HG02970 (cell line): Measurements from ENCODE around the gene HLA-DMB.
A peak's percentile ranks its signal among the peaks of the same experiment; 100 is the strongest.
"Not testable (repeated sequence)": the region's sequence is repeated elsewhere in the genome, so short reads cannot be mapped to it uniquely, and the experiment has no call there.

Experiments used
- ATAC-seq: cut with Tn5 transposase; IDR thresholded peaks from one replicate; pipeline ENCODE4 v1.9.1; 2021; ENCODE audit warnings: mild to moderate bottlenecking, moderate library complexity, moderate number of reproducible peaks; ENCODE audit not compliant: unreplicated experiment, low FRiP score

Gene HLA-DMB

GRCh38 chr6:32952817-32953739 is 12.2 kb upstream of the HLA-DMB start, which contains the start of gene HLA-DMA:
Gene HLA-DMA, minus strand, starts transcription at chr6:32953097. Its CDS starts 61 bp downstream, at chr6:32953036.
- peak; percentile 81 for ATAC-seq

GRCh38 chr6:32950449-32950848 is 9.6 kb upstream of the HLA-DMB start:
- no peak for ATAC-seq

DNA sequence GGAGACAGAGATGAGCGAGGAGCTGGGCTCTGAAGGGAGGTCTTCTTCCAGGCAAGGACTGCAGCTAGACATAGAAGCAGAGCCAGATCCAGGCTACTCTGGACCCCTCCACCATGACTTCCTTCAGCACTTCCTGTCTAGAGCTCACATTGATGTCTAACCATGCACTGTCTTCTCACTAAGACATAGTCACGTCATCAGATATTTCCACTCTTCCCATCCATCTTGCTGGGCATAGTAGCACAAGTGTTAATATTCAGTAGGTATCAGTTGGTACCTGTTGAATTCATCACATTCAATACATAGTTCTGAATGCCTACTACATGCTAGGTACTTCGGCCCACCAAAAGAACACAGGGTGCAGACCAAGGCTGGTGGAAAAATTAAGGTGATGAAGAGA is 9.2 kb upstream of the HLA-DMB start:
- ATAC-seq, result no peak

GRCh38 chr6:32949113-32949512 is 8.3 kb upstream of the HLA-DMB start:
- no peak for ATAC-seq

- ATAC-seq, result no peak
These were observed 7.0 kb upstream of the HLA-DMB start for GRCh38 chr6:32947552-32948465.

DNA sequence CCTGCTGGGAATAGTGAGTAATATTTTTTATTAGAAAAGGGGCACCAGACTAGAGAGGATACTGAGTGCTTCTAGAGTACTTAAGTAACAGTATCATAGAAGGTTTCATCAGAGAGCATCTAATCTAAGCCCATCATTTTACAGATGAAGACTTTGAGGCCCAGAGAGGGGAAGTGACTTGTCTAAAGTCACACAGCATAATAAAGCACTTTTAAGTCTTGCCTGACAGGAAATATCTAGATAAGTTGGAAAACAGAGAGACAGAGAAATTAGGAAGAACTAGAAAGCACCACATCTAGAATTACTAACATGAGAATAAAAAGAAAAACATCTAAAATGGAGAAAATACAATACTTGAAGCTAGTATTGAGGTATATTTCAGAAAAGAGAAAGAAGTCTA is 6.1 kb upstream of the HLA-DMB start:
- no peak for ATAC-seq

- ATAC-seq, result no peak
These were observed 5.1 kb upstream of the HLA-DMB start for GRCh38 chr6:32945953-32946352.

- ATAC-seq, result no peak
These were observed 4.4 kb upstream of the HLA-DMB start for GRCh38 chr6:32945108-32945760.

- ATAC-seq, result peak; percentile 36
These were observed 3.2 kb upstream of the HLA-DMB start for GRCh38 chr6:32943864-32944649.

- ATAC-seq, result not testable (repeated sequence)
These were observed 1.8 kb upstream of the HLA-DMB start for GRCh38 chr6:32942555-32943123.

DNA sequence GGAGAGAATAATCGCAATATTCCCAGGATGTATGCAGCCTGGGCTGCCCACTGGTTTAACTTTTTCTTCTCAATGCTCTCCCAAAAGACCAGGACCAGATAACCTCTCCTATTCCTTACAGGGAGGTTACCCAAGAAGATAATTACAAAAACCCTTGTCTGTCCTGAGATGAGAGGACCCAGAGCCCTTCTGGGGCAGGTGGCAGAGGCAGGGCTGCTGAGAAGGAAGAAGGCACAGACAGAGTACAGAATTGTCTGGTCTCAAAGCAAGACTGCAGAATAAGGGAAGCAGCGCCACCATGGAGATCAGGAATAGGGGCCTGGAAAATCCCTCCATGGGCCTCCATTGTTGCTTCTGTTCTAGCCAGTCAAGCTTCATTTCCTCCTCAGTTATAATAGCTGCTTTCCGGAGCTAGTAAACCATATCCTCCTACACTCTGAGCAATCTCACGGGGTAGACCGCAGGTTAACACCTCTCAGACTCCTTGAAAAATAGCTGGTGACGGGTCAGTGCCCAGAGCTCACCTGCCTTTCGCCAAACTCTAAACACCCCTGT is 463 bp upstream of the HLA-DMB start:
- peak; percentile 46 for ATAC-seq

- ATAC-seq, result no peak
These were observed 2.3 kb downstream of the HLA-DMB start for GRCh38 chr6:32938494-32938893.

DNA sequence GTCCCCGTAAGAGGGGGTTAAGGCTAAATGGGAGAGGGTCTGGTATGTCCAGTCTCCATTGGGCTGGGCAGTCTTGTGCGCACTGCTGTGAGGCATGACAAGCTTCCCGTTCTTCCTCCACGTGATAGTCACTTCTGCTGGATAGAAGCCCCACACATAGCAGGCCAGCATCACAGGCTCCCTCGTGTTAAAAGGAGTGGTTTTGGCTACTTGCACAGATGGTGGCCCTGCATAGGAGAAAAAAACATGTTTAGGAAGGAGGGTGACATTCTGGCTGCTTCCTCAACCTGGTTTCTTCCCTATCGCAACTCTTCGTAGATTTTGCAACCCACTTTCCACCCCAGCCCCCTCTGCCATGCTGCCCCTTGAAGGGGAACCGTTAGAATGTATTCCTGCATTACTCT is 3.6 kb downstream of the HLA-DMB start:
- ATAC-seq, result no peak

GRCh38 chr6:32936239-32937152 is 4.3 kb downstream of the HLA-DMB start:
- no peak for ATAC-seq

GRCh38 chr6:32935551-32936238 is 5.1 kb downstream of the HLA-DMB start:
- ATAC-seq, result no peak

DNA sequence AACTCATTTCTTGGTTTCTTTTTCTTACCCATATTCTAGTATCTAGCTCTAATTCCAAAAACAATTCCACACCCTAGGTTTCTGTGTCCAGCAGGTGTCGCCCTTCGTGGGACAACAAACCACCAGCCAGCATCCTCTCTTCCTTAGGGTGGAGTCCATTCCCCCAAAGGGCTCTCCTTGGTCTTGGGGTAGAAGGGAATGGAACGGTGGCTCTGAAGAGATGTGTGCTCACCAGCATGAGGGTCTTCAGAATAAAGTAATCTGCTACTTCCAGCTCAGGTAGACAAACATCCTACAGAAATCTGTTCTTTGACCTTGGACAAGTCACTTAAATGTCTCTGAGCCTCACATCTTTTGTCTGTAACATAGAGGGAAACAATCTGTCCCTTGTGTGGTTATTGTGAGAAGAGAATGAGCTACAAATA is 7.2 kb downstream of the HLA-DMB start:
- no peak for ATAC-seq

GRCh38 chr6:32932132-32932868 is 8.5 kb downstream of the HLA-DMB start:
- ATAC-seq, result no peak
